Measurements from ENCODE around the gene TCAF1.
A peak's percentile ranks its signal among the peaks of the same experiment; 100 is the strongest.
"Not testable (repeated sequence)": the region's sequence is repeated elsewhere in the genome, so short reads cannot be mapped to it uniquely, and the experiment has no call there.

Gene TCAF1

GRCh38 chr7:143889068-143889467 lies 12.9 kb downstream of the TCAF1 start:
- no peak overlapping the region for H3K4me3 Mint-ChIP-seq
- H3K27ac Mint-ChIP-seq: no peak overlapping the region
- peaks cover 15 to 30% of the 10 kb centered on the region in 2 donors for H3K36me3 Mint-ChIP-seq
- H3K9me3 Mint-ChIP-seq: peaks cover 6 to 8% of the 10 kb centered on the region in 2 donors
- no peak for ATAC-seq (replicated peaks)
- peaks cover 8 to 15% of the 10 kb centered on the region in 2 donors for H3K4me1 Mint-ChIP-seq
- peaks cover 18 to 22% of the 10 kb centered on the region in 2 donors for H3K27me3 Mint-ChIP-seq
- no peak for DNase-seq

DNA sequence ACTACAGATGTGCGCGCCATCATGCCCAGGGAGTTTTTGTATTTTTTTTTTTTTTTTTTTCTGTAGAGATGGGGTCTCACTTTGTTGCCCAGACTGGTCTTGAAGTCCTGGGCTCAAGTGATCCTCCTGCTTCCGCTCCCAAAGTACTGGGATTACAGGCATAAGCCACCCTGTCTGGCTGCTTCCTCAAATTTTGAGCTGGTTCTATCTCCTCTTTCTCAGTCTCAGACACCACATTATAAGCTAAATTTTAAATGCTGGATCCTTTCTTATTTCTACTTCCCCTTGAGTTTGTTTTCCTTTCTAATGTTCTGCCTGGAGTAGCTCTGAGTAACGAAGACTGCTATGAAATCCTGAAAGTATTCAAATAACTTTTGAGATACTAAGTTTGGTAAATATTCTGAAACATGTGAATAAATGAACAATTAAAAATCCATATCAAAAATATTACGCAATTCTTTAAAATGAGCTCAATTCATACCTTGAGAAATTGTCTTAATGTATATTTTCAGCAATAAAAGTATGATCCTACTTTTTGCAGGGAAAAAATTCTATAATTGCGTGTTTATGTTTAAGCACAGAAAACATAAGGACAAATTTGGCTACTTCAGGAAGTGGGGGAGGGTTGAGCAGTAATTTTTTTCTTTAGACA lies 15.0 kb downstream of the TCAF1 start:
- no peak overlapping the region for H3K4me3 Mint-ChIP-seq
- no peak for ATAC-seq (replicated peaks)
- no peak overlapping the region for H3K27ac Mint-ChIP-seq
- DNase-seq: no peak
- H3K36me3 Mint-ChIP-seq: peaks cover 13 to 33% of the 10 kb centered on the region in 2 donors
- peaks cover 19 to 32% of the 10 kb centered on the region in 2 donors for H3K4me1 Mint-ChIP-seq
- H3K27me3 Mint-ChIP-seq: peaks cover 36 to 40% of the 10 kb centered on the region in 2 donors
- H3K9me3 Mint-ChIP-seq: peaks cover 8% of the 10 kb centered on the region in 2 donors

DNA sequence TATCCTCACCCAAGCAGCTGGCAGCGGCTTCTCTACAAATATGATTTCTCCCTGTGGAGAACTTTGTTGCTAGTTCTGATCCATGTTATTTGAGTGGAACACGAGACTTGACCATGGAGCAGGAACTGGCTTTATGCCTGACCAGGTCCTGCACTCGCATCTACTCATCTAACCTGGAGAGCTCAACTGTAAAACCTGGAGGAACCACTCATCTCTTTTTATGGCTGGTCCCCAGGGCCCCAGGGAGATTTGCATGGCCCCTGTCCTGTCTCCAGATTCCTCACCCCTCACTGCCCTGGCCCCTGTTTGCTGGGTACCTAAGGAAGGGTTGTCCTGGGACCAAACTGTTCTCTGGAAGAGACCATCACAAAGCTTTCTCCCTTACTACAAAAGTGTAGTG lies 16.0 kb downstream of the TCAF1 start:
- no peak for DNase-seq
- Mint-ChIP-seq H3K27ac (no peak overlapping the region), H3K36me3 (peaks cover 11 to 27% of the 10 kb centered on the region in 2 donors), H3K9me3 (peaks cover 6 to 8% of the 10 kb centered on the region in 2 donors), H3K4me3 (peak overlapping the region in 1 of 2 donors; percentile 55), H3K4me1 (peaks cover 19 to 32% of the 10 kb centered on the region in 2 donors), H3K27me3 (peaks cover 36 to 47% of the 10 kb centered on the region in 2 donors)
- ATAC-seq (replicated peaks): peak in 1 of 2 donors; percentile 50

DNA sequence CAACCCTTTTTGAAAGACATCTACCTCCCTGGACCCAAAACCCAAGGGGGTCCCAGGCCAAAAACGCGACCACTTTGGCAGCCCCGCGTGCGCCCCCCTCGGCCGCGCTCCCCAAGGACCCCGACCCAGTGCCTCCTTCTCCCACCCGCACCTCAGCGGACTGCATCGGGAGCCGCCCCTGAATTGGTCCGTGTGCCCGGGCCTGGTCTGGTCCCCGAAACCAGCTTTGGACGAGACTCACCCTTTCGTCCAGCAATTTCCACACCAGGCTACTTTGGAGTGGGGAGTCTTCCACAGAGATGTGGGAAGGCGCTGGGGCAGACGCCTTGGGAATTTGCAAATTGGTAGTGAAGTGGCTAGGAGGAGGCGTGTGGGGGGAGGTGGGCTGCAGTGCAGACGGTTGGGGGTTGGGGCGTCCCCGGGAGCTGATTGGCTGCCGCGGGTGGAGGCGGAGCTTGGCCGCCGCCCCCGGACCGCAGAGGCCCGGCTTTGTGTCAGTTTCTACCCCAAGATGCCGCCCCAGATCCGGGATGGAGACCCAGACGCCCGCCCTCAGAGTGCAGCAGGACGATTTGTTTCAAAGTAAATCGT lies 16.9 kb downstream of the TCAF1 start:
- H3K27me3 Mint-ChIP-seq: peaks cover 36 to 47% of the 10 kb centered on the region in 2 donors
- peaks cover 19 to 32% of the 10 kb centered on the region in 2 donors for H3K4me1 Mint-ChIP-seq
- H3K36me3 Mint-ChIP-seq: peaks cover 11 to 24% of the 10 kb centered on the region in 2 donors
- H3K9me3 Mint-ChIP-seq: peaks cover 6 to 8% of the 10 kb centered on the region in 2 donors
- no peak for DNase-seq
- peak; percentile 23 to 70 for ATAC-seq (replicated peaks)
- no peak overlapping the region for H3K27ac Mint-ChIP-seq
- peak overlapping the region; percentile 62 to 76 for H3K4me3 Mint-ChIP-seq

DNA sequence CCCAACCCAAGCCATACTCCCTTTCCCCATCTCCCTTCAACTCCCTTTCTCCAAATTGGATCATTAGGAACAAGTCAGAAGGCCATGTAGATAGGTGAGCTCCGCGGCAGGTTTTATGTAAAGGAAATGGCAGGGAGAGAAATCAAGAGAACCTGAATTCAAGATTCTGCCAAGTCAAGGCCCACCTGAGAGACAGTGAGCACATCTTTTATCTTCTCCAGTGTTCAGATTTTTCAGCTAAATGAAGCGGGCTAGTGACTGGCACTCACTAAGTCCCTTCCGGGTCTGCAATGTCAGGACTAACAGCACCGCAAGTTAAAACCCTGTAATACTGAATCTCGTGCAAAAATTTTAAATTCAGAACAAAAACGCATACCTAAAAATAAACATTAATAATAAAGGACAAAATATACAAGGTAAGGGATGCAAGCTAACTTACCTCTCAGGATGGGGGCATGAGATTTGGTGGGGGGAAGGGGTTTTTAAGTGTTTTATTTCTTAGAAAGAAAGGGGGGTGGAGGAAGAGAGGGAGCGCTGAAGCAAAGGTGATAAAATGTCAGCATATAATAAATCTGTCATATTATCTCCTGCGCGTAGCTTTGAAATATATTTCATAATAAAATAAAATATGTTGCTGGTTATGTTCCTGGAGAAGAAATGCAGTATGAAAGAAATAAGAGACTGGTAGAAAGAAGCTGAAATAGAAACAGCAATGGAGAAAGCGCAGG lies 17.6 kb downstream of the TCAF1 start:
- no peak for DNase-seq
- peaks cover 7 to 20% of the 10 kb centered on the region in 2 donors for H3K36me3 Mint-ChIP-seq
- H3K4me1 Mint-ChIP-seq: peaks cover 19 to 32% of the 10 kb centered on the region in 2 donors
- H3K27ac Mint-ChIP-seq: no peak overlapping the region
- peaks cover 36 to 47% of the 10 kb centered on the region in 2 donors for H3K27me3 Mint-ChIP-seq
- no peak overlapping the region for H3K4me3 Mint-ChIP-seq
- ATAC-seq (replicated peaks): no peak
- H3K9me3 Mint-ChIP-seq: peaks cover 5 to 7% of the 10 kb centered on the region in 2 donors

DNA sequence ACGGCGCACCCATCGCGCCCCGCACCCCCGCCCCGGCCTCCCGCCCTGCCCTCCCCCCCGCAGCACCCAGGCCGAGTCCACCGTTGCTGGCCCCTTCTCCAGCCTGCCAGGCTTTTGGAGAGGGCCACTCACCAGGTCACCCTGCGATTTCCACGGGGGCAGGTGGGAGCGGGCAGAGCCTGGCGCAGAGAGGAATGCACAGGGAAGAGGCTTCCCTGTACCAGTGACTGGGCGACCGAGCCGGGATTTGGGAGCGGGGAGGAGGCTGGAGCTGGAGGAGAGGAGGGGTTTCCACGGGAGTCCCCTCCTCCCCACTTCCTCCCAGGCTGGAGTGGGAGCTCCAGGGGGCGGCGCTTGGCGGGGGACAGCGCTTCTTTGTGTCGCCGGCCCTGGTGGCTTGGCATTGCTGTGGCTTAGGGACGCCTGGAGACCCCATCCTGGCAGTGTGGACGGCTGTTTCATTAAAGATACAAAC lies 19.3 kb downstream of the TCAF1 start:
- ATAC-seq (replicated peaks) (peak; percentile 33), DNase-seq (no peak)
- H3K9me3 Mint-ChIP-seq: peaks cover 0 to 1% of the 10 kb centered on the region in 2 donors
- H3K27me3 Mint-ChIP-seq: peaks cover 36 to 47% of the 10 kb centered on the region in 2 donors
- peaks cover 0 to 6% of the 10 kb centered on the region in 2 donors for H3K36me3 Mint-ChIP-seq
- no peak overlapping the region for H3K27ac Mint-ChIP-seq
- peaks cover 19 to 32% of the 10 kb centered on the region in 2 donors for H3K4me1 Mint-ChIP-seq
- peak overlapping the region; percentile 72 to 75 for H3K4me3 Mint-ChIP-seq

DNA sequence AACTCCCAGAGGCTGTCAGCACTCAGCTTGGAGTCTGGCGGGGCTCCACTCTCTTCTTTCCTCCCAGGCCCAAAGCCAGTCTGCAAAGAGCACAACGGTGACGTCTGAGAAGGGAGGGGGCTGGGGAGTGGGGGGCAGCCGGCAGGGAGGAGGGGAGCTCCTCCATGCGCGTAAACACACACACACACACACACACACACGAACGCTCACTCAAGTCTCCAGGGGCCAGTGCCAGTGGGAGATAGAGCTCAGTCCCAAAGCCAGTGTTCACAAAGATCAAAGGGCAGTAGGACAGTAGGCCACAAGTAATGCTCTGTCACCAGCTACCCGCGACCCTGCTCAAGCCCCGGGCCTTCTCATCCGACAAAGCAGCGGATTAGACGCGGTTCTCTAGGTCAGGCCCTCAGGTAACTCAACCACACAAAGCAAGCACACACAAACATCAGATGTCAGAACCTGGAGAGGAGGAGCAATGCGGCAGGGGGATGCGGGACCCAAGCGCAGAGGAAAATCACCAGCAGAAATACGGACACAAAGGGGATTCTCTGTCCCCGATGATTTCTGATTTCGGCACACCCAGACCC lies 19.9 kb downstream of the TCAF1 start:
- peak; percentile 25 to 39 for ATAC-seq (replicated peaks)
- peaks cover 36 to 45% of the 10 kb centered on the region in 2 donors for H3K27me3 Mint-ChIP-seq

GRCh38 chr7:143878884-143879283 lies 23.1 kb downstream of the TCAF1 start:
- peaks cover 16 to 23% of the 10 kb centered on the region in 2 donors for H3K27me3 Mint-ChIP-seq
- H3K36me3 Mint-ChIP-seq: peaks cover 4 to 17% of the 10 kb centered on the region in 2 donors
- H3K27ac Mint-ChIP-seq: no peak overlapping the region
- ATAC-seq (replicated peaks) (no peak), DNase-seq (no peak)
- peaks cover 0 to 1% of the 10 kb centered on the region in 2 donors for H3K9me3 Mint-ChIP-seq
- H3K4me1 Mint-ChIP-seq: peaks cover 11 to 21% of the 10 kb centered on the region in 2 donors
- no peak overlapping the region for H3K4me3 Mint-ChIP-seq

More for the DNA sequence above, 19.9 kb downstream of the TCAF1 start:
- peak overlapping the region; percentile 72 to 75 for H3K4me3 Mint-ChIP-seq
- H3K36me3 Mint-ChIP-seq: peaks cover 0 to 6% of the 10 kb centered on the region in 2 donors
- DNase-seq: no peak
- peaks cover 19 to 32% of the 10 kb centered on the region in 2 donors for H3K4me1 Mint-ChIP-seq
- peaks cover 0 to 1% of the 10 kb centered on the region in 2 donors for H3K9me3 Mint-ChIP-seq
- peak overlapping the region; percentile 32 for H3K27ac Mint-ChIP-seq

DNA sequence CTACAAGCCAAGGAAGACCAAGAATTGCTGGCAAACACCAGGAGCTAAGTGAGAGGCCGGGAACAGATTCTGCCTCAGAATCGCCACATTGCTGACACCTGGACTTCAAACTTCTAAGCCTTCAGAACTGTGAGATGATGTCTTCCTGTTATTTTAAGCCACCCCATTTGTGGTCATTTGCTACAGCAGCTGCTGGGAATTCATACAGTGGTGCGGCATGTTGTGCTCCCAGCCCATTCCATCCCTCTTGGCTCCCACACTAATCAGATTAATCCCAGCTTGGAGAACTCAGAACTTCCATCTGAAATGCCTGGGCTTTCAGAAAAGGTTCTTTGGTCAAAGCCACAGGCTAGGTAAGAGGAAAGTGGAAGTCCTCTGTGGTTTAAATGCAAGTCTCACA lies 24.9 kb downstream of the TCAF1 start:
- Mint-ChIP-seq H3K4me3 (no peak overlapping the region), H3K9me3 (no peaks in the 10 kb centered on the region), H3K4me1 (peaks cover under 1 to 7% of the 10 kb centered on the region in 2 donors), H3K36me3 (peaks cover 4 to 14% of the 10 kb centered on the region in 2 donors), H3K27me3 (peaks cover under 1 to 8% of the 10 kb centered on the region in 2 donors), H3K27ac (no peak overlapping the region)
- ATAC-seq (replicated peaks): no peak
- no peak for DNase-seq

DNA sequence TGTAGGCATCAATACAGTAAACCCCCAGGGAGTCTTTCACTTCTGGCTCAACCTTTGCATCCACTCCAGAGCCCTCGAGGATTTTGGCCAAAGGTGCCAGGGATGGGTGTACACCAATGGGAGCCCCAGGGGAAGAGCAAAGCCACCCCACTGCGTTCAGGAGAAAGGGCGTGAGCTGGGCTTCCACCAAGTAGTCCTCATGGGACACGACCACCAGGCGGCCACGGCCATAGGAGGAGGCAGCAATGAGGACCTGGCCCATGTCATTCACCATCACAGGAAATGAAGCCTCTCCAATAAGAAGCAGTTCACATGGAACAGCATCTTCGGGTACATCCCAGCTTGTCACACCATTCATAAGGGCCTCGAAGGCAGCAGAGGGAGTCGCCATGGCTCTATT lies 25.8 kb downstream of the TCAF1 start:
- H3K4me1 Mint-ChIP-seq: no peaks in the 10 kb centered on the region
- peaks cover 4 to 14% of the 10 kb centered on the region in 2 donors for H3K36me3 Mint-ChIP-seq
- no peaks in the 10 kb centered on the region for H3K27me3 Mint-ChIP-seq
- no peak for ATAC-seq (replicated peaks)
- no peak for DNase-seq
- H3K4me3 Mint-ChIP-seq: no peak overlapping the region
- H3K27ac Mint-ChIP-seq: no peak overlapping the region
- no peaks in the 10 kb centered on the region for H3K9me3 Mint-ChIP-seq

DNA sequence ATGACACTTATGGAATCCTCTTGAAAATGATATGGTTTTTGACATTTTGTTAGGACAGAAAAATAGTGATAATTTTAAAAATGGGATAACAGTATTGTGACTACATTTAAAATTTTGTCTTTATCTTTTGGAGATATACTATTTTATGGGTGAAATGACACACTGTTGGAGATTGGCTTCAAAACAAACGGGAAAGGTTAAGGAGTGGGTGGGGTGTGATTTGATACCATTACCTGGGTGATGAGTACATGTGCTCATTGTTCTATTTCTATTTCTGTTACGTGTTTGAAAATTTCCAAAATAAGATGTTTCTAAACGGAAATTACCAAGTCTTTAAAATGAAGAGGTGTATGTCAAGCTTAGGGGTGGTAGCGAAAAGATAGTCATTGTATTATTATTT lies 28.7 kb downstream of the TCAF1 start:
- DNase-seq; H3K9me3 Mint-ChIP-seq; H3K4me3 Mint-ChIP-seq; H3K27me3 Mint-ChIP-seq; H3K27ac Mint-ChIP-seq; H3K4me1 Mint-ChIP-seq; ATAC-seq (replicated peaks): not testable (repeated sequence)
- peaks cover 4 to 14% of the 10 kb centered on the region in 2 donors for H3K36me3 Mint-ChIP-seq

DNA sequence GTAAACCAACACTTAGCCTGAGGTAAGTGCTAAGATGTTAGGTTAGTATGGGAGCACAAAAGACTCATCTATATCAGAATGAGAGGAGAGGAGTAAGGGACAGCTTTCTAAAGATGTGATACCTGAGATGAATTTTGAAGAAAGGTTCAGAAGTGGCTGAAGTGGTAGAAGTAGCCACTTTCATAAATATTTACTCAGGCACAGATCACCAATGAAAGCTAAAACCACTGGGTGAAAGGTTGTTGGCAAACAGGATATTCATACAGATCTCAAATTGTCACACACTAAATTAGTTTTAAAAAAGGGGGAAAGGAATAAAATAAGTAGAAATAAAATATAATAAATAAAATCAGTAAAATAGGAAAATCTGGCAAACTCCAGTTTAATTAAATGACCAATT lies 30.4 kb downstream of the TCAF1 start:
- H3K9me3 Mint-ChIP-seq; H3K4me1 Mint-ChIP-seq; H3K27ac Mint-ChIP-seq; H3K4me3 Mint-ChIP-seq; H3K27me3 Mint-ChIP-seq; ATAC-seq (replicated peaks); DNase-seq: not testable (repeated sequence)
- peaks cover 4 to 14% of the 10 kb centered on the region in 2 donors for H3K36me3 Mint-ChIP-seq

- ATAC-seq (replicated peaks); H3K4me3 Mint-ChIP-seq; H3K9me3 Mint-ChIP-seq; H3K36me3 Mint-ChIP-seq; H3K27me3 Mint-ChIP-seq; DNase-seq; H3K4me1 Mint-ChIP-seq; H3K27ac Mint-ChIP-seq: not testable (repeated sequence)
Measured at GRCh38 chr7:143857994-143858393, 44.0 kb downstream of the TCAF1 start.

DNA sequence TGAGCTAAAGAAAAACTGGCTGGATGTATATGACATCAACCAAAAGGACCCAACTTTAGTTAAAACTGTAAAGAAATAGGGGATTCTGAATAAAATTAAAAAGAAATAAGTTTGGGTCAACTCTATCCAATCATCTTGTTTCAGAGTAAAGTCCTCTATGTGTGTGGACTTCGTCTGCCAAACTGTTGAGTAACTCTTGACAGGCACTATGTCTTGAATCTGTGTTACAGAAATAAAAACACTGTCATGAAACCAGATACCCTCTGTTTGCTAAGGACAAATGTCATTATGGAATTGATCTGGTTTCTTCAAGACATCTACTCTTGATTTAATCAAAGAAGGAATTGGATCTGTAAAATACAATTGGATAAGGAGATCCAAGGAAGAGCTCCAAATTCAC lies 46.5 kb downstream of the TCAF1 start:
- not testable (repeated sequence) for H3K4me1 Mint-ChIP-seq, H3K27ac Mint-ChIP-seq, H3K4me3 Mint-ChIP-seq

More for the DNA sequence above, 46.5 kb downstream of the TCAF1 start:
- DNase-seq; H3K27me3 Mint-ChIP-seq; H3K36me3 Mint-ChIP-seq; H3K9me3 Mint-ChIP-seq; ATAC-seq (replicated peaks): not testable (repeated sequence)
